Mesothelial cell of epicardium (in vitro differentiated cells): ENCODE results near the gene GSTM4. TPM values are rescaled to one million over a fixed set of nuclear protein-coding genes. Genes with fewer than 3 reads are reported as not detected.

Experiments
- DNase-seq, 2 experiments: peaks; one replicate each; pipeline ENCODE4 v3.0.0; 2021; ENCODE audit warnings: low spot score in 2 of 2; ENCODE audit not compliant: unreplicated experiment in 2 of 2
- H3K27ac Mint-ChIP-seq: 2 replicates; pipeline ENCODE4 v1.8.0; 2021; ENCODE audit warnings: mixed read lengths
- H3K27me3 Mint-ChIP-seq: 2 replicates; pipeline ENCODE4 v1.8.0; 2021; ENCODE audit warnings: low read depth, mixed read lengths
- H3K36me3 Mint-ChIP-seq: 2 replicates; pipeline ENCODE4 v1.8.0; 2021; ENCODE audit warnings: mixed read lengths
- H3K4me1 Mint-ChIP-seq: 2 replicates; pipeline ENCODE4 v1.8.0; 2021; ENCODE audit warnings: mixed read lengths
- H3K4me3 Mint-ChIP-seq: 2 replicates; pipeline ENCODE4 v1.8.0; 2021; ENCODE audit warnings: mild to moderate bottlenecking, moderate library complexity, mixed read lengths
- H3K9me3 Mint-ChIP-seq: 2 replicates; pipeline ENCODE4 v1.8.0; 2021; ENCODE audit warnings: mixed read lengths
- CTCF ChIP-seq: fragments of 200-600 bp; sonication (generic); IDR thresholded peaks from one replicate; pipeline ENCODE4 v1.5.0; 2021; ENCODE audit warnings: antibody characterized with exemption; ENCODE audit not compliant: unreplicated experiment
- total RNA-seq: library from RNA; stranded (reverse); gene quantifications from 3 replicates; pipeline ENCODE4 v1.2.1, GENCODE V29; 2021

Gene GSTM4
- total RNA-seq, 1 donor from 2014 or later = 23.7 TPM

GRCh38 chr1:109644670-109645069, 11.2 kb upstream of the GSTM4 start:
- H3K36me3 Mint-ChIP-seq = peaks cover 1% of the 10 kb centered on the region
- peak overlapping the region; percentile 94 for H3K27ac Mint-ChIP-seq
- H3K9me3 Mint-ChIP-seq = peaks cover 10% of the 10 kb centered on the region
- no peak for DNase-seq
- H3K4me1 Mint-ChIP-seq = peaks cover 24% of the 10 kb centered on the region
- peak overlapping the region; percentile 1 for H3K4me3 Mint-ChIP-seq
- no peak for TF ChIP-seq CTCF
- H3K27me3 Mint-ChIP-seq = no peaks in the 10 kb centered on the region

GRCh38 chr1:109649491-109649914, 6.4 kb upstream of the GSTM4 start:
- H3K27ac Mint-ChIP-seq = no peak overlapping the region
- H3K36me3 Mint-ChIP-seq = peaks cover 1% of the 10 kb centered on the region
- peaks cover 31% of the 10 kb centered on the region for H3K27me3 Mint-ChIP-seq
- TF ChIP-seq CTCF = no peak
- no peak overlapping the region for H3K4me3 Mint-ChIP-seq
- H3K4me1 Mint-ChIP-seq = peaks cover 13% of the 10 kb centered on the region
- no peak for DNase-seq
- H3K9me3 Mint-ChIP-seq = peaks cover 10% of the 10 kb centered on the region

GRCh38 chr1:109650609-109651008, 5.3 kb upstream of the GSTM4 start:
- no peak for TF ChIP-seq CTCF
- no peak overlapping the region for H3K4me3 Mint-ChIP-seq
- no peak for DNase-seq
- peaks cover 1% of the 10 kb centered on the region for H3K36me3 Mint-ChIP-seq
- H3K9me3 Mint-ChIP-seq = peaks cover 10% of the 10 kb centered on the region
- H3K27me3 Mint-ChIP-seq = peaks cover 34% of the 10 kb centered on the region
- no peak overlapping the region for H3K27ac Mint-ChIP-seq
- H3K4me1 Mint-ChIP-seq = peaks cover 18% of the 10 kb centered on the region

- H3K4me1 Mint-ChIP-seq = peaks cover 25% of the 10 kb centered on the region
- peaks cover 34% of the 10 kb centered on the region for H3K27me3 Mint-ChIP-seq
- no peak overlapping the region for H3K27ac Mint-ChIP-seq
- no peaks in the 10 kb centered on the region for H3K36me3 Mint-ChIP-seq
- DNase-seq = no peak
- no peak for TF ChIP-seq CTCF
- H3K4me3 Mint-ChIP-seq = no peak overlapping the region
- peaks cover 3% of the 10 kb centered on the region for H3K9me3 Mint-ChIP-seq
Measured at GRCh38 chr1:109652402-109652801, 3.5 kb upstream of the GSTM4 start.

- Mint-ChIP-seq H3K27me3 (peaks cover 34% of the 10 kb centered on the region), H3K27ac (no peak overlapping the region), H3K4me3 (no peak overlapping the region), H3K36me3 (no peaks in the 10 kb centered on the region), H3K9me3 (peaks cover under 1% of the 10 kb centered on the region), H3K4me1 (peaks cover 26% of the 10 kb centered on the region)
- TF ChIP-seq CTCF = no peak
- no peak for DNase-seq
Measured at GRCh38 chr1:109653306-109653705, 2.6 kb upstream of the GSTM4 start.

GRCh38 chr1:109654519-109654918, 1.4 kb upstream of the GSTM4 start:
- no peak overlapping the region for H3K27ac Mint-ChIP-seq

More at GRCh38 chr1:109654519-109654918, 1.4 kb upstream of the GSTM4 start:
- TF ChIP-seq CTCF = no peak
- H3K36me3 Mint-ChIP-seq = no peaks in the 10 kb centered on the region
- peaks cover 34% of the 10 kb centered on the region for H3K27me3 Mint-ChIP-seq
- H3K4me1 Mint-ChIP-seq = peaks cover 37% of the 10 kb centered on the region
- no peaks in the 10 kb centered on the region for H3K9me3 Mint-ChIP-seq
- DNase-seq = no peak
- H3K4me3 Mint-ChIP-seq = no peak overlapping the region
